ENCODE results near the gene MRPL45. TPM values are rescaled to one million over a fixed set of nuclear protein-coding genes. Genes with fewer than 3 reads are reported as not detected.

The MRPL45 gene
- total and polyA plus RNA-seq, 10 of the 15 experiments (the other 5 are each of a cell fraction or from before 2014, with no cell fraction given): 37.5 to 128 (median 59.6) TPM

- no peak for TF ChIP-seq CEBPZ (IDR thresholded peaks at IDR 0.05; ENCODE audit: low read depth, low read length)
- no peak for TF ChIP-seq FOS (IDR thresholded peaks at IDR 0.05; ENCODE audit: borderline replicate concordance, extremely low read depth, insufficient read length)
- no peak for TF ChIP-seq STAT1 (conservative IDR thresholded peaks at IDR 0.05)
- peak; percentile 69; the same call in 1 of the 2 replicates for TF ChIP-seq RFX5 (IDR thresholded peaks at IDR 0.05; ENCODE audit: low read depth, low read length)
- peak; percentile 56; the same call in 1 of the 2 replicates for TF ChIP-seq HDGF (IDR thresholded peaks at IDR 0.05)
- TF ChIP-seq POLR2AphosphoS2 (IDR thresholded peaks at IDR 0.05; ENCODE audit: low read depth, low read length): peak; percentile 91
These were observed 54.6 kb downstream of the MRPL45 start, which contains the start of gene SOCS7 (continued) for GRCh38 chr17:38351412-38352222.

Data from GM12878 (cell line).